Chondrocyte (in vitro differentiated cells): ENCODE results near the gene GRM4. TPM values are rescaled to one million over a fixed set of nuclear protein-coding genes. Genes with fewer than 3 reads are reported as not detected.

Experiments
- DNase-seq: peaks from one replicate; pipeline ENCODE4 v3.0.0; 2021; ENCODE audit warnings: mixed read lengths, low spot score
- H3K27ac Mint-ChIP-seq: one replicate; pipeline ENCODE4 v1.8.0; 2021; ENCODE audit warnings: mild to moderate bottlenecking, moderate library complexity, mixed read lengths; ENCODE audit not compliant: unreplicated experiment
- H3K27me3 Mint-ChIP-seq: 2 replicates; pipeline ENCODE4 v1.8.0; 2021; ENCODE audit warnings: low read depth, mixed read lengths
- H3K36me3 Mint-ChIP-seq: 2 replicates; pipeline ENCODE4 v1.8.0; 2021; ENCODE audit warnings: low read depth, mixed read lengths
- H3K4me1 Mint-ChIP-seq: 2 replicates; pipeline ENCODE4 v1.8.0; 2021; ENCODE audit warnings: low read depth, mild to moderate bottlenecking, mixed read lengths
- H3K4me3 Mint-ChIP-seq: one replicate; pipeline ENCODE4 v1.8.0; 2021; ENCODE audit warnings: mild to moderate bottlenecking, moderate library complexity, mixed read lengths; ENCODE audit not compliant: unreplicated experiment
- H3K9me3 Mint-ChIP-seq: 2 replicates; pipeline ENCODE4 v1.8.0; 2021; ENCODE audit warnings: low read depth, mixed read lengths
- total RNA-seq: library from RNA; stranded (reverse); gene quantifications from 3 replicates; pipeline ENCODE4 v1.2.1, GENCODE V29; 2021
- TF ChIP-seq, protein P1 (sequence below): fragments of 200-600 bp; sonication (generic); IDR thresholded peaks from 2 replicates; pipeline ENCODE4 v1.5.0; 2021; ENCODE audit warnings: antibody characterized with exemption, mild to moderate bottlenecking, moderate library complexity

GRM4 gene
- total RNA-seq, 1 donor from 2014 or later: 0.27 TPM

DNA sequence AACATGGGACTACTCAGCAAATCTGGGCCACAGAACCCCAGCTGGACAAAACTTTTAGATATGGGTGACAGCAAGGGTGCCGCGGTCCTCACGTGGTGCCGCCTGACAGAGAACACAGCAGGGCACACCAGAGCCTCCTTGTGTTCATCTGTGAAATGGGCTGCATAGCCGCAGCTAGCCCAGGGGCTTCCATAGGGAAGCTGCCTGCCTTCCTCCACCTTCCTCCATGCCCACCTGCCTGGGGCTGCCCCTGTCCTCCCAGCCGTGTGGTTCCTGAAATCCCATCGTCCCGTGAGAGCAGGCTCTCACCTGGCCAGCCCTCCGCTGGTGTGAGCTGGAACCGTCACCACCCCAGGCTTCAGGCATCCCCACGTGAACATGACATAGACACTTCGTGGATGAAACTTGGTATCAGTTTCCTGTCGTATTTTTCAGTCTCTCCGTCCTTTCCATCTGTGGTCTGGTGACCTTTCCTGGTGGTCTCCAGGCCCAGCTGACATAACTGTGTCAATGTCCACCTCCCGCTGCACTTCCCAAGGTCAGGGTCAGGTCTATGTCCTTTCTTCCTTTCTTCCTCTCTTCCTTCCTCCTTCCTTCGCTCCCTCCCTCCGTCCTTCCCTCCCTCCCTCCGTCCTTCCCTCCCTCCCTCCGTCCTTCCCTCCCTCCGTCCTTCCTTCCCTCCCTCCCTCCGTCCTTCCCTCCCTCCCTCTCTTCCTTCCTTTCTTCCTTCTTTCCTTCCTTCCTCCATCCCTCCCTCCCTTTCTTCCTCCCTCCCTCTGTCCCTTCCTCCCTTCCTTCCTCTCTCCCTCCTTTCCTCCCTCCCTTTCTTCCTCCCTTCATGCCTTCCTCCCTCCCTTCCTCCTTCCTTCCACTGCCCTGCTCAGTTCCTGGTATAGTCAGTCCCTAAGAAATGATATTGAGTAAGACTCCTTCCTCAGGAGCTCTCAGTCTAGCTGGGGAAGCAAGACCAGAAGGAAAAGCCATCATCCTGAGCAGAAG, 78.8 kb downstream of the GRM4 start:
- no peak overlapping the region for H3K27ac Mint-ChIP-seq
- peaks cover 45% of the 10 kb centered on the region for H3K27me3 Mint-ChIP-seq
- no peaks in the 10 kb centered on the region for H3K4me1 Mint-ChIP-seq
- no peak overlapping the region for H3K4me3 Mint-ChIP-seq
- TF ChIP-seq, protein P1, sequence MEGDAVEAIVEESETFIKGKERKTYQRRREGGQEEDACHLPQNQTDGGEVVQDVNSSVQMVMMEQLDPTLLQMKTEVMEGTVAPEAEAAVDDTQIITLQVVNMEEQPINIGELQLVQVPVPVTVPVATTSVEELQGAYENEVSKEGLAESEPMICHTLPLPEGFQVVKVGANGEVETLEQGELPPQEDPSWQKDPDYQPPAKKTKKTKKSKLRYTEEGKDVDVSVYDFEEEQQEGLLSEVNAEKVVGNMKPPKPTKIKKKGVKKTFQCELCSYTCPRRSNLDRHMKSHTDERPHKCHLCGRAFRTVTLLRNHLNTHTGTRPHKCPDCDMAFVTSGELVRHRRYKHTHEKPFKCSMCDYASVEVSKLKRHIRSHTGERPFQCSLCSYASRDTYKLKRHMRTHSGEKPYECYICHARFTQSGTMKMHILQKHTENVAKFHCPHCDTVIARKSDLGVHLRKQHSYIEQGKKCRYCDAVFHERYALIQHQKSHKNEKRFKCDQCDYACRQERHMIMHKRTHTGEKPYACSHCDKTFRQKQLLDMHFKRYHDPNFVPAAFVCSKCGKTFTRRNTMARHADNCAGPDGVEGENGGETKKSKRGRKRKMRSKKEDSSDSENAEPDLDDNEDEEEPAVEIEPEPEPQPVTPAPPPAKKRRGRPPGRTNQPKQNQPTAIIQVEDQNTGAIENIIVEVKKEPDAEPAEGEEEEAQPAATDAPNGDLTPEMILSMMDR: no peak
- H3K9me3 Mint-ChIP-seq: no peaks in the 10 kb centered on the region
- no peaks in the 10 kb centered on the region for H3K36me3 Mint-ChIP-seq
- no peak for DNase-seq

DNA sequence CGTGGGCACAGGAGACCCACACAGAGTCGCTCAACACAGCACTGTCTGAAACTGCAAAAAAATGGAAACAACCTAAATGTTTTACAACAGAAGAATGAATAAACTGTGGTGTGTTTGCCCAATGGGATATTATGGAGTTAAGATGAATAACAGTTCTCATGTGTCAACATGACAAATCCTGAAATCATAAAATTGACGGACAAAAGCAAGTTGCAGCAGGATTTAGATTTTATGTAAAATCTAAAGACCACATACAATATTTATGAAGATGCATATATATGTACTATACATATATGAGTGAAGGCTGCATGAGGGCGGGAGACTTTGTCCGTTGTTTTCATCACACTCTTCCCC, 79.7 kb downstream of the GRM4 start:
- no peak overlapping the region for H3K4me3 Mint-ChIP-seq
- no peak overlapping the region for H3K27ac Mint-ChIP-seq
- no peak for DNase-seq
- H3K9me3 Mint-ChIP-seq: no peaks in the 10 kb centered on the region
- no peaks in the 10 kb centered on the region for H3K36me3 Mint-ChIP-seq
- H3K4me1 Mint-ChIP-seq: no peaks in the 10 kb centered on the region
- TF ChIP-seq, protein P1: no peak
- peaks cover 45% of the 10 kb centered on the region for H3K27me3 Mint-ChIP-seq

DNA sequence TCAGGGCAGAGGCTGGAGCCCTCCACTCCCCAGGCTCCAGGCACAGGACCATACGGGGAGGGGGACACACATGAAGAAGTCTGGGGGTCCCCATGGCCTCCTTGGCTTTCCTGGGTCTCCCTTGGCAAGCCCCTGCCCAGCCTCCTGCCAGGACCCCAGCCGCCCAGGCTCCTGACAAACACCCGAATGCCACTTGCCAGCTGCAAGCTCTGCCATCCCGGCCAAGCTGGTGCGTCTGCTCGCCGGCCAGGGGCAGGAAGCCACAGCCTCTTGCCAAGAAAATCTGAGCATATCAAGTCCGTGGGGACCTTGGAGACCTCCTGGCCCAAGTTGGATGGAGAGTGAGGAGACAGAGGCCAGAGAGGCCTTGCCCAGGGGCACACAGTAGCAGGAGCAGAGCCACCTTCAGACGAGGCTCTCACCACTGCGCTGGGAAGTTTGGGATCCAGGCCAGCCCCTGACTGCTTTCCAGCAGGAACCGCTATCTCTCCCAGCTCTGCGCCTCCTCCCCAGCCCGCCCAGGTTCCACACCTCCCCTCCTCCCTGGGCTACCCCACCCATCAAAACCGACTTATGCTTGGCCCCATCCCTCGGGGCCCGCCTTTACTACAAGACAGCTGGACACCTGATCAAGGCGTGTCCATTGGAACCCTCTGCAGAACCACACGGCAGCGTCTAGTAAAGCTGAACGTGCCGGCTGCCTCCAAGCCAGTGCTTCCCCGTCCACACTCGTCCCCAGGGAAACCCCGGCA, 80.2 kb downstream of the GRM4 start:
- Mint-ChIP-seq H3K27ac (no peak overlapping the region), H3K36me3 (no peaks in the 10 kb centered on the region), H3K4me3 (no peak overlapping the region), H3K27me3 (peaks cover 45% of the 10 kb centered on the region), H3K9me3 (no peaks in the 10 kb centered on the region), H3K4me1 (no peaks in the 10 kb centered on the region)
- no peak for DNase-seq
- TF ChIP-seq, protein P1: no peak

DNA sequence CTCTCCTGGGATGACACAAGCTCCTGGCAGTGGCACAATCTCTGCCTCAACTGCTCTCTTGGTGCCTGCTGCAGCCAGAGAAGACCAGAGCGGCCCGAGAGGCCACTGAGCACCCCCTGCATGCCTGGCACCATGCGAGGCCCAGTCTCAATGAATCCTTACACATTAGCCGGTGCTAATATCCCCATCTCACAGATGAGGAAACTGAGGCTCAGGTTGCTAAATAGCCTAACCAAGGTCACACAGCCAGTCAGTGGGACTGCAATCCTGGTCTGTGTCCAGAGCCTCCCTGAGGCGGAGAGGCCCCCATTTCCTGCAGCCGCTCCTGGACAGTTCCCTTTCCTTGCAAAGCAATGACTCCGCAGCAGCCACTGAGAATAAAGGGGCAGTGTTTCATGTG, 81.2 kb downstream of the GRM4 start:
- H3K27ac Mint-ChIP-seq: no peak overlapping the region

DNA sequence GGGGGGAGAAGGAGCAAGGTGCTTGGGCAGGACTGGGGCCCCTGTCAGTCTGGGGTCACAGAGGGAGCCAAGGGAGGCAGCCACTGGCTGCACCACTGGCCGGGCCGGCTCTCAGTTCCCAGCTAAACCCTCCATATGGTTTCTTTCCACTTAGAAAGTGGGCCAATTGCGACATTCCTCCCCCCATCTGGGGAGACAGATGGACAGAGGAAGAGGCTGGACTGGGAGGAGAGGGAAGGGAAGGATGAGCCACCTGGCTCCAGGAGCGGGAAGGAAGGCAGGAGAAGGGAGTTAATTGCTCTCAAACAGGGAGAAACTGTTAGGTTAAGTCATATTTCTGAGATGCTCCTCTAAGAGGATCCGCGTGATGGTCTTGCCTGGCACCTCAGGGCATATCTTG, 82.2 kb downstream of the GRM4 start:
- no peak overlapping the region for H3K27ac Mint-ChIP-seq
- no peak overlapping the region for H3K4me3 Mint-ChIP-seq
- no peaks in the 10 kb centered on the region for H3K36me3 Mint-ChIP-seq
- peaks cover 45% of the 10 kb centered on the region for H3K27me3 Mint-ChIP-seq
- no peak for DNase-seq
- TF ChIP-seq, protein P1: no peak
- H3K9me3 Mint-ChIP-seq: no peaks in the 10 kb centered on the region
- peaks cover 8% of the 10 kb centered on the region for H3K4me1 Mint-ChIP-seq

More for the DNA sequence above, 81.2 kb downstream of the GRM4 start:
- TF ChIP-seq, protein P1: no peak
- H3K4me3 Mint-ChIP-seq: no peak overlapping the region
- no peak for DNase-seq
- H3K36me3 Mint-ChIP-seq: no peaks in the 10 kb centered on the region
- peaks cover under 1% of the 10 kb centered on the region for H3K4me1 Mint-ChIP-seq
- peaks cover 45% of the 10 kb centered on the region for H3K27me3 Mint-ChIP-seq
- no peaks in the 10 kb centered on the region for H3K9me3 Mint-ChIP-seq
